ENCODE data around the gene CNOT10.

The CNOT10 gene

DNA sequence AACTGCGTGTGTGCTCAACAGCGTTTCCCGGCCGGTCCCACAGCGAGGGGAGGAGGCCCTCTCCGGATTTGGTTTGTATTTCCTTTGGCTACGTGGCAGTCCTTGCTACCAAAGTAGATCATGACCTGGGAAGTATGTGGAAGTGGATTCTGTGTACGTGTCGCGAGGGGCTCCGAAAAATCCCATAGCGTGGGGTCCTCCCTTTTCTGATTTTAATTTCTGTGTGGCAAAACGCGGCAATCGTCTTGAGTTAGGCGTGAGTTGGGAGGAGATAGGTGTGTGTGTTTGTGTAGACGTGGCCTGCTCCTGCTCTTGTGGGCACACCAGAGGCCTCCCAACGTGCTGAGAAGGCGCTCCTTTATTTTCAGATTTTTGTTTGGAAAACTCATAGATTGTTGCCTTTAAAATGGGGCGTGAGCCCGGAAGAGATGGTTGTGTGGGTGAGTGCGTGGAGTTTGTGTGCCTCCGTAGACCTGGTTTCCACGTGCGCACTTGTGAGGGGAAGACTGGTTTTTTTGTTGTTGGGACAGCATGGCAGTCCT is 134.1 kb downstream of the CNOT10 start:
- no peak for DNase-seq

GRCh38 chr3:32819551-32820348 is 134.8 kb downstream of the CNOT10 start:
- no peak for DNase-seq

DNA sequence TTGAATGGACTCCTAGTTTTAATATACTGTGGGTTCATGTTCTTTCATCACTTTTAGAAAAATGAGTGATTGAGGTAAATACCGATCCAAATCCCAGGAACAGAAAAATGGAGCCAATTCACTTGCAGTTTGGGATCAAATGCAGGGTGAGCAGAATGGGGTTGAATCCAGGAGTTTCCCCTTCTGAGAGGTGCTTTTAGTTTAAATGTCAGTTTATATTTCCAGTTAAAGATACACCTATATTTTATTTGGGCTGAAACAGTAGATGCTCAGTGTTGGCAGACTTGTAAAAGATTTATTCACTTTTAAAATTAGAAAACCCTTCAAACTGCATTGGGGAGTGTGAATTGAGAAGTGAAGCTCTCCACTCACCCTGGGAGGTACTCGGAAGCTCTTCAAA is 135.4 kb downstream of the CNOT10 start:
- no peak for DNase-seq

DNA sequence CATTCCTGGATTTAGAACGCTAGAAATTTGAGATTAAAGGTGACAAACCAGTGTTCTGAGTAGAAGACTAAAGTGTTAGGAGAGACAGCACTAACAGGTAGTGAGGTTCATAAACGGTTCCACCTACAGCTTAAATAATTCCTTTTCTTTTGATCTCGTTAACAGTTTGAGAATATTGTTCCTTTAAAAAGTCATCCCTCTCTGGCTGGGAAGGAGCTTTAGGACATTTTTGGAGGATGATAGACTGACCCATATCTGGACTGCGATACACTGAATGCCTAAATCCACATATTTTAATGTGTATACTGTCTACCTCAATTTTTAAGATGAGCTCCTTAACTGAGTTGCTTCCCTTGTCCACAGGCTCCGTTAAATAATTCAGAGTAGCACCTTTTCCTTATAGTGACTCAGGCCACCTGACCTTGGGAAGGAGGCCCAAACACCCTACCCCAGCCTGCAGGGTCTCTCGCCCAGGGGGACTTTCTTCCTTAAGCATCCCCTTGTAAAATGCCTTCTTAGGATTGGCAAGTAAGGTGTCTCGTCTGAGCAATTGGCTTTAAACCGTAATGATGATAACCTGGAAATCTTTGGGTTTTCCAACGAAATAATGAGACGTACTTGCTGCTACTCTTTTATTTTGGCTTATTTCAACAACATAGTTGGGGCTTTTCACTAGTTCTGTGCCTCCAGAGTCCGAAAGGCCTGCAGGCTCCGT is 136.1 kb downstream of the CNOT10 start:
- DNase-seq: no peak

DNA sequence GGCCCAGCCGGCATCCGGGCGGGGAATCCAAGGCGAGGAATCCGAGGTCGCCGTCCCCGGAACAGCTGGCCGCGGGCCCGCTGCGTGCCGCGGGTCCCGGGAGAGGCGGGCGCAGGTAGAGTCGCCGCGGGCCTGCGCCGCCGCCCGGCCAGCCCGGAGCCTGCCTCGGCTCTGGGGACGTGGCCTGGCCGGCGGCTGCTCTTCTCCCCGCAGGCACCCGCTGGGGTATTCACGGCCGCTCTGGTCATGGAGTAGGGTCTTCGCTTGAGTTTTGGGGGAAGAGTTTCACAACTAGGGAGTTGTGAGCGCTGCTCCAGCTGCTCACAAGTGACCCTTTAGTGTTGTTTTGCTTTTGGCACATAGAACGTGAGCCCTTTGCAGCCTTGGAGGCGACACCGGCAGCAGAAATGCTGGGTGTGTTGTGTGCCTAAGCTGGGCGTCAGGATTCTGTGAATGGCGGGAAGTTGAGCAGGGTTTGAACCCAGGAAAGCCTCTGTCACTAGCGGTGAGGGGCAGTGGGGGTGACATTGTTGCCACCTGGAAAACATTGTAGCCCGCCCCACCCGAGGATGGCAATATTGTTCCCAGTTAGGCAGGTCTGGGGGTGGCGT is 136.8 kb downstream of the CNOT10 start:
- no peak for DNase-seq

- DNase-seq: no peak
Measured at GRCh38 chr3:32822609-32823498, 137.9 kb downstream of the CNOT10 start.

Measured in activated CD4-positive, alpha-beta T cell treated with anti-CD3 and anti-CD28 coated beads for 1 hour (primary cell).